ENCODE results near the gene SLC25A26.

DNA sequence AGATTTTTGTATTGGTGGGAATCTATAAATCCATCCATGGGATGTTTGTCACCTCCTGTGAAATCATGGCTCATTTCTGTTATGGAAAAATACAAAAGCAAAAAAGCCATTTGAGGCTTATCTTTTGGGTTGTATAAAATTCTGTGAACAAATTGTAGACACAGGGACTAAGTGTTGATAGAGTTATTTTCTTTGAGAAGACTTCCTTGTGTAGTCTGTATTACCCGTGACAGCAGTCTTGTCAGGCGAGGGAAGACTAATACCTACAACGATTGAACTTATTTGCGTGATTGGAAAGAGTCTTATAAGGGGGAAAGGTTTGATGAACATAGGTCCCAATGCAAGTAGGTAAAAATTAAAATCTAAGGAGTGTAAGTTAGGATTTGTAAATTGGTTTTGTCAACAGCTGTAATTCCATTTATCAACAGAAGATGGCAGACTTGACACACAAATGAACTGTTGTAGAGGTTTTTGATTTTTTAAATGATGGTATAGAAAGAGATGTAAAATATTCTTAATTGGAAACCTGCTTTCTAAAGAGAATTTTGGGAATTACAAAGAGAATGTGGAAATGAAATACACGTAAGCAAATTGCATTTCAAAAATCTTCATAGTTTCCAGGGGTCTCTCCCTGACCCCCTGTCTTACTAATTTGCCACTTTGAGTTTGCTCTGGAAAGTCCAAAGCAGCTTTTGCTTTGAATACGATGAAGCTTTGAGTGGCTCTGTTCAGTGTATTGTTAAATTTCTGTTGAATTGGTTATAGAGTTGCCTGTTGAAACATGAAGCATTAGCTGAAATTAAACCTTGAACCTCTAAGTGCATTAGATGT, 33.2 kb downstream of the SLC25A26 start:
- TF ChIP-seq, protein P1, sequence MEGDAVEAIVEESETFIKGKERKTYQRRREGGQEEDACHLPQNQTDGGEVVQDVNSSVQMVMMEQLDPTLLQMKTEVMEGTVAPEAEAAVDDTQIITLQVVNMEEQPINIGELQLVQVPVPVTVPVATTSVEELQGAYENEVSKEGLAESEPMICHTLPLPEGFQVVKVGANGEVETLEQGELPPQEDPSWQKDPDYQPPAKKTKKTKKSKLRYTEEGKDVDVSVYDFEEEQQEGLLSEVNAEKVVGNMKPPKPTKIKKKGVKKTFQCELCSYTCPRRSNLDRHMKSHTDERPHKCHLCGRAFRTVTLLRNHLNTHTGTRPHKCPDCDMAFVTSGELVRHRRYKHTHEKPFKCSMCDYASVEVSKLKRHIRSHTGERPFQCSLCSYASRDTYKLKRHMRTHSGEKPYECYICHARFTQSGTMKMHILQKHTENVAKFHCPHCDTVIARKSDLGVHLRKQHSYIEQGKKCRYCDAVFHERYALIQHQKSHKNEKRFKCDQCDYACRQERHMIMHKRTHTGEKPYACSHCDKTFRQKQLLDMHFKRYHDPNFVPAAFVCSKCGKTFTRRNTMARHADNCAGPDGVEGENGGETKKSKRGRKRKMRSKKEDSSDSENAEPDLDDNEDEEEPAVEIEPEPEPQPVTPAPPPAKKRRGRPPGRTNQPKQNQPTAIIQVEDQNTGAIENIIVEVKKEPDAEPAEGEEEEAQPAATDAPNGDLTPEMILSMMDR (IDR thresholded peaks at IDR 0.05), result peak; percentile 52 to 60
- TF ChIP-seq POLR2A (IDR thresholded peaks at IDR 0.05), result no peak
- no peak for TF ChIP-seq EP300 (IDR thresholded peaks at IDR 0.05)
